Gastroesophageal sphincter (tissue), 3 donors: ENCODE data around the gene PCDHGA1.

Experiments
- CTCF ChIP-seq, 4 experiments: fragments of 200-600 bp in 2 of 4; fragments of 450-650 bp in 2 of 4; sonication (generic) in 1 of 4; IDR thresholded peaks; one replicate each; pipeline ENCODE4 v1.5.1; 2017 to 2019; ENCODE audit warnings: antibody characterized with exemption in 4 of 4, mild to moderate bottlenecking in 2 of 4, moderate library complexity in 2 of 4
- EP300 ChIP-seq: sonication (generic); formaldehyde crosslinking; IDR thresholded peaks from one replicate; pipeline ENCODE4 v1.6.1; 2017; ENCODE audit warnings: antibody characterized with exemption, mild to moderate bottlenecking
- POLR2A ChIP-seq, 2 donors: fragments of 450-650 bp; IDR thresholded peaks; one replicate each; pipeline ENCODE4 v1.6.1; 2017; ENCODE audit warnings: antibody characterized with exemption in 2 of 2, mild to moderate bottlenecking in 2 of 2, moderate library complexity in 1 of 2
- POLR2AphosphoS5 ChIP-seq: sonication (generic); formaldehyde crosslinking; IDR thresholded peaks from one replicate; pipeline ENCODE4 v1.6.1; 2017; ENCODE audit warnings: antibody characterized with exemption

DNA sequence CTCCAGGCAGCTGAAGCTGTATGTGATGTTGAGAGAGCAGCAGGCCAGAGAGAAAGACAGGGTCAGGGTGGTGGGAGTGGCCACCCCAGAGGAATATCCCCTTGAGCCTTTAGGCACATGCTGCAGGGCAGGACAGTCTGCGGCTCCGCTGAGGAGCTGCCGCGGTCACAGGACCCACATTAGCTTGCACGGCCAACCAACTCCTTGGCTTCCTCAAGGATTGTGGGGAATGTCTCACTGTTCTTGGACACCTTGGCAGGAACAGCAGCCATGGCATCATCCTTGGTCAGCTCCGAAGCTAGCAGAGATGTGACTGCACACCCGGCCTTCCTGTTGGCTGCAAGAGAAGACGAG lies 186.3 kb downstream of the PCDHGA1 start:
- TF ChIP-seq CTCF (IDR thresholded peaks at IDR 0.05) (no peak), POLR2A (IDR thresholded peaks at IDR 0.05) (no peak), POLR2AphosphoS5 (no peak), EP300 (no peak)
